ENCODE results near the gene SCP2D1. TPM values are rescaled to one million over a fixed set of nuclear protein-coding genes. Genes with fewer than 3 reads are reported as not detected.

Gene SCP2D1
- polyA plus RNA-seq, 3 donors: not detected

DNA sequence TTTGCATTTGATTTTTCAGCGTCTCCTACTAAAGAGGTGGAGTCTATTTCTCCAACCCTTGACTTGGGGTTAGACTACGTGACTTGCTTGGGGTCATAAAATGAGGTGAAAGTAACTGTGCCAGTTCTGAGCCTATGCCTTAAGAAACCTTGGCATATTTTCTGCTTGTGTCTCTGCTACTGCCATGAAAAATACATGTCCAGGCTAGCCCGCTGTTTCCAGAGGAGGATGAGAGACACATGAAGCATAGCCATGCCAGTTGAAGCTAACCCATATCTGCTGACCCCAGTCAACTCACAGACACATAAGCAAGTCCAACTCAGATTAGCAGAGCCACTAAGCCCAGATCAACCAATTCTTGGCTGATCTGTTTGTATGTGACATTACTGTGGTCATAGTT, 38.7 kb downstream of the SCP2D1 start:
- Mint-ChIP-seq H3K27me3 (ENCODE audit: low read depth in 3 of 3) (peaks cover 1 to 6% (median 2%) of the 10 kb centered on the region in 3 donors), H3K36me3 (no peaks in the 10 kb centered on the region), H3K9me3 (peaks cover 0 to 15% (median 3%) of the 10 kb centered on the region in 7 donors), H3K4me3 (no peak overlapping the region), H3K27ac (no peak overlapping the region), H3K4me1 (peaks cover 9% of the 10 kb centered on the region)
- H4K20me1 ChIP-seq (ENCODE audit: insufficient read depth, low read length): no peaks in the 10 kb centered on the region
- no peaks in the 10 kb centered on the region for H3K79me2 ChIP-seq (ENCODE audit: insufficient read depth, low read length)
- intact Hi-C loops (cut with micrococcal nuclease): no loop called here
- H3K9ac ChIP-seq (ENCODE audit: insufficient read depth, low read length, poor library complexity, severe bottlenecking): no peak overlapping the region
- H3K4me2 ChIP-seq (replicated peaks; ENCODE audit: extremely low read depth, low read length, poor library complexity, severe bottlenecking): no peak overlapping the region
- H3K9me3 ChIP-seq (replicated peaks in 1 of 2; ENCODE audit: control insufficient read depth in 1 of 2, insufficient read depth in 1 of 2, low read length in 2 of 2): peaks cover 0 to 2% of the 10 kb centered on the region in 2 donors
- no peak overlapping the region for H3K27ac ChIP-seq (ENCODE audit: low read depth in 1 of 2, low read length in 2 of 2)
- H3K36me3 ChIP-seq (replicated peaks in 1 of 2; ENCODE audit: control insufficient read depth in 1 of 2, insufficient read depth in 2 of 2, low read length in 2 of 2): no peaks in the 10 kb centered on the region
- 100% methylated on average over 2 of the region's 3 CpGs for WGBS (ENCODE audit: insufficient coverage)
- no peak overlapping the region for H3K4me3 ChIP-seq (replicated peaks in 1 of 3; ENCODE audit: low read depth in 2 of 3, low read length in 3 of 3)
- TF ChIP-seq, protein P1, sequence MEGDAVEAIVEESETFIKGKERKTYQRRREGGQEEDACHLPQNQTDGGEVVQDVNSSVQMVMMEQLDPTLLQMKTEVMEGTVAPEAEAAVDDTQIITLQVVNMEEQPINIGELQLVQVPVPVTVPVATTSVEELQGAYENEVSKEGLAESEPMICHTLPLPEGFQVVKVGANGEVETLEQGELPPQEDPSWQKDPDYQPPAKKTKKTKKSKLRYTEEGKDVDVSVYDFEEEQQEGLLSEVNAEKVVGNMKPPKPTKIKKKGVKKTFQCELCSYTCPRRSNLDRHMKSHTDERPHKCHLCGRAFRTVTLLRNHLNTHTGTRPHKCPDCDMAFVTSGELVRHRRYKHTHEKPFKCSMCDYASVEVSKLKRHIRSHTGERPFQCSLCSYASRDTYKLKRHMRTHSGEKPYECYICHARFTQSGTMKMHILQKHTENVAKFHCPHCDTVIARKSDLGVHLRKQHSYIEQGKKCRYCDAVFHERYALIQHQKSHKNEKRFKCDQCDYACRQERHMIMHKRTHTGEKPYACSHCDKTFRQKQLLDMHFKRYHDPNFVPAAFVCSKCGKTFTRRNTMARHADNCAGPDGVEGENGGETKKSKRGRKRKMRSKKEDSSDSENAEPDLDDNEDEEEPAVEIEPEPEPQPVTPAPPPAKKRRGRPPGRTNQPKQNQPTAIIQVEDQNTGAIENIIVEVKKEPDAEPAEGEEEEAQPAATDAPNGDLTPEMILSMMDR (IDR thresholded peaks at IDR 0.05): no peak
- no peaks in the 10 kb centered on the region for H3K4me1 ChIP-seq (ENCODE audit: control insufficient read depth in 1 of 2, insufficient read depth in 2 of 2, low read length in 2 of 2)
- H2AFZ ChIP-seq (ENCODE audit: insufficient read depth, low read depth, low read length, poor library complexity, severe bottlenecking): no peak overlapping the region
- H3K27me3 ChIP-seq (ENCODE audit: control insufficient read depth in 2 of 2, insufficient read depth in 2 of 2, low read length in 2 of 2): no peaks in the 10 kb centered on the region
- no peak for DNase-seq

DNA sequence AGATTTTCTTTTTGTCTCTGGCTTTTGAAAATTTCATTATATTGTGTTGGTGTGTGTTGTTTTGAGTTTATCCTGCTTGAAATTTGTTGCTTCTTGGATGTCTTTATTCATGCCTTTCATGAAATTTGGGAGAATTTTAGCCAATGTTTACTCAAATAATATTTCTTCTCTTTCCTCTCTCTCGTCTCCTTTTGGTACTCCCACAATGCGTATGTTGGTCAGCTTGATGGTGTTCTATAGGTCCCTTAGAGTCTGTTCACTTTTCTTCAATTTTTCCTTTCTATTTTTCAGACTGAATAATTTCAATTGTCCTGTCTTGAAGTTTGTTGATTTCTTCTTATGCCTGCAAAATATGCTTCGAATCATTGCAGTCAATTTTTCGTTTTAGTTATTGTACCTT, 39.6 kb downstream of the SCP2D1 start:
- no peak overlapping the region for H2AFZ ChIP-seq (ENCODE audit: insufficient read depth, low read depth, low read length, poor library complexity, severe bottlenecking)
- Mint-ChIP-seq H3K27ac (no peak overlapping the region), H3K4me3 (peak overlapping the region in 1 of 2 donors; percentile 31), H3K4me1 (peaks cover 9% of the 10 kb centered on the region), H3K9me3 (peaks cover 0 to 15% (median 3%) of the 10 kb centered on the region in 7 donors), H3K27me3 (ENCODE audit: low read depth in 3 of 3) (peaks cover 1 to 5% (median 2%) of the 10 kb centered on the region in 3 donors), H3K36me3 (no peaks in the 10 kb centered on the region)
- H4K20me1 ChIP-seq (ENCODE audit: insufficient read depth, low read length): no peaks in the 10 kb centered on the region
- H3K27ac ChIP-seq (ENCODE audit: low read depth in 1 of 2, low read length in 2 of 2): no peak overlapping the region
- no CpG with 5 or more reads among the region's 4 CpGs for WGBS (ENCODE audit: insufficient coverage)
- H3K4me2 ChIP-seq (replicated peaks; ENCODE audit: extremely low read depth, low read length, poor library complexity, severe bottlenecking): no peak overlapping the region
- no peak overlapping the region for H3K4me3 ChIP-seq (replicated peaks in 1 of 3; ENCODE audit: low read depth in 2 of 3, low read length in 3 of 3)
- no peak for DNase-seq
- no peaks in the 10 kb centered on the region for H3K4me1 ChIP-seq (ENCODE audit: control insufficient read depth in 1 of 2, insufficient read depth in 2 of 2, low read length in 2 of 2)
- H3K9me3 ChIP-seq (replicated peaks in 1 of 2; ENCODE audit: control insufficient read depth in 1 of 2, insufficient read depth in 1 of 2, low read length in 2 of 2): peaks cover 0 to 2% of the 10 kb centered on the region in 2 donors
- H3K9ac ChIP-seq (ENCODE audit: insufficient read depth, low read length, poor library complexity, severe bottlenecking): no peak overlapping the region
- TF ChIP-seq, protein P1 (IDR thresholded peaks at IDR 0.05): no peak
- H3K36me3 ChIP-seq (replicated peaks in 1 of 2; ENCODE audit: control insufficient read depth in 1 of 2, insufficient read depth in 2 of 2, low read length in 2 of 2): no peaks in the 10 kb centered on the region
- no peaks in the 10 kb centered on the region for H3K79me2 ChIP-seq (ENCODE audit: insufficient read depth, low read length)
- no peaks in the 10 kb centered on the region for H3K27me3 ChIP-seq (ENCODE audit: control insufficient read depth in 2 of 2, insufficient read depth in 2 of 2, low read length in 2 of 2)
- intact Hi-C loops (cut with micrococcal nuclease): no loop called here

Measured in CD14-positive monocyte (primary cell).